Fibroblast of skin of back (primary cell): ENCODE measurements around the gene CLASP2.
"Not testable (repeated sequence)": the region's sequence is repeated elsewhere in the genome, so short reads cannot be mapped to it uniquely, and the experiment has no call there.

ENCODE experiments used
- DNase-seq: peaks from one replicate; pipeline ENCODE4 v3.0.0-alpha.2; 2013

Gene CLASP2

GRCh38 chr3:33538678-33539339 lies 179.2 kb downstream of the CLASP2 start:
- DNase-seq = no peak

GRCh38 chr3:33537133-33537532 lies 180.9 kb downstream of the CLASP2 start:
- DNase-seq = no peak

DNA sequence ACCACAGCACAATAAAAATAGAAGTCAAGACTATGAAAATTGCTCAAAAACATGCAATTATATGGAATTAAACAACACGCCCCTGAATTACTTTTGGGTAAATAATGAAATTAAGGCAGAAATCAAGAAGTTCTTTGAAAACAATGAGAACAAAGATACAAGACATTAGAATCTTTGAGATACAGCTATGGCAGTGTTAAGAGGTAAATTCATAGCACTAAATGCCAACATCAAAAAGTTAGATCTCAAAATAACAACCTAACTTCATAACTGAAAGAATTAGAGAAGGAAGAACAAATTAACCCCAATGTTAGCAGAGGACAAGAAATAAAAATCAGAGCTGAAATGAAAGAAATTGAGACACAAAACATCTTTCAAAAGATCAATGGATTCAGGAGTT lies 191.3 kb downstream of the CLASP2 start:
- DNase-seq = no peak

- no peak for DNase-seq
These were observed 192.8 kb downstream of the CLASP2 start for GRCh38 chr3:33525232-33525631.

DNA sequence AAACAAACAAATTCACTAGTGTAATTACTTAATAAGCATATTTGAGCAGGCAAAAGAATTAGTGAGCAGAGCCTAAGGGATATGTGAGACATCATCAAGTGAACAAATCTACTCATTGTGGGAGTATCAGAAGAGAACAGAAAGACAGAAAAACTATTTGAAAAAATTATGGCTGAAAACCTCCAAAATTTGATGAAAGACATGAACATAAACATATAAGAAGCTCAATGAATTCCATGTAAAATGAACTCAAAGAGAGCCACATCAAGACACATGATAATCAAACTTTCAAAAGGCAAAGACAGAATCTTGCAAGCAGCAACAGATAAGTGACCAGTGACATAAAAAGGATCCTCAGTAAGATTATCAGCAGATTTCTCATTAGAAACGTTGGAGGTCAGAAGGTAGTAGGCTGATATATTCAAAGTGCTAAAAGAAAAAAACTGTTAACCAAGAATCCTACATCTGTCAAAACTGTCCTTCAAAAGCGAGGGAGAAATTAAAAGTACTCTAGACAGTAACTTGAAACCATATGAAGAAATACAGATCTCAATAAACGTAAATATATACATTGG lies 194.9 kb downstream of the CLASP2 start:
- DNase-seq = no peak

DNA sequence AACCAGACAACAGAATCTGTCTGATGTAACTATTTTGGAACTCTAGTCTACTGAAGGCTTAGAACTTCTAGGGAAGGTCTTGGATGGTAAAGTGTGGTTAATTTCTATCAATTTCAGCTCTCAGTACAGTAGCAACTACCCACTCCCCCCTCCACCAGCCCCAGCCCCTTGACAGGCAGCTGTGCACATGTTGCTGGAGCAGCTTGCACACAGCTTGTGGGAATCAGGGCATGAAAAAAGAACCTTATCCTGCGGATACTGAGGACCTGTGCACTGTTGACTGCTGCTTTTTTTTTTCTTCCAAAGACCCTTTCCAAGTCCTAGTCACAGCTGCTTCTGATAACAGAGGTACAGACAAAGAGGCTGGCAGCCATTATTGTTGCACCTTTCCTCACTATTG lies 196.3 kb downstream of the CLASP2 start:
- DNase-seq = no peak

DNA sequence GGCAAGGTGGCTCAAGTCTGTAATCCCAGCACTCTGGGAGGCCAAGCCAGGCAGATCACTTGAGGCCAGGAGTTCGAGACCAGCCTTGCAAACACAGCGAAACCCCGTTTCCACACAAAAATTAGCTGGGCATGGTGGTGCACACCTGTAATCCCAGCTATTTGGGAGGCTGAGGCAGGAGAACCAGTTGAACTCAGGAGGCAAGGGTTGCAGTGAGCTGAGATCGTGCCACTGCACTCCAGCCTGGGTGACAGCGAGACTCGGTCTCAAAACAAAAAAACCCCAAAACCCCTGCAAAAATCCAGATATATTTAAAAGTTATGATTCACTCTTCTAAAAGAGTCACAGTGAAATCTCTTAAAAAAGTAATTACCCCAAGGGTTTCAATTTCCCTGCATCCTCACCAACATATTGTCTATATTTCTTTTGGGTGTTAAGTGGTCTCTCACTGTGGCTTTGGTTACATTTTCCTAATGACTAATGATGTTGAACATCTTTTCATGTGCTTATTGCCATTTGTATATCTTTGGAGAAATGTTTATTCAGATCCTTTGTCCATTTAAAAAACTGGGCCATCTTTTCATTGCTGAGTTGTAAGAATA lies 204.7 kb downstream of the CLASP2 start:
- DNase-seq = no peak

DNA sequence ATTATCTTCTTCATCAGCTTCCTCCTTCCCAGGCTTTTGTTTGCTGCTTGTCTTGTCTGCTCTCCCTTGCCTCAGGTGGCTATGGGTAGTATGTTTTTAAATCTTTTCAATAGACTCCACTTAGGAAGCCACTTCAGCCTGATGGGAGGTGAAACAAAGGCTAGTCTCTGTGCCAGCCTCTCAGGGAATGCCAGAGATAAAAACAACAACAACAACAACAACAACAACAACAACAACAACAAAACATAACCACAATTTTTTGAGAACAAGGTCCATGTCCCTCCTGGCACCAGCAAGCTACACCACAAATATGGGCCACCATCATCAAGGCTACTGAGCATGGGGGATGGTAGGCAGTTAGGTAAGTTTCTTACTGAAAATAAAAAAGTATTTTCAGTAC lies 213.0 kb downstream of the CLASP2 start:
- no peak for DNase-seq

DNA sequence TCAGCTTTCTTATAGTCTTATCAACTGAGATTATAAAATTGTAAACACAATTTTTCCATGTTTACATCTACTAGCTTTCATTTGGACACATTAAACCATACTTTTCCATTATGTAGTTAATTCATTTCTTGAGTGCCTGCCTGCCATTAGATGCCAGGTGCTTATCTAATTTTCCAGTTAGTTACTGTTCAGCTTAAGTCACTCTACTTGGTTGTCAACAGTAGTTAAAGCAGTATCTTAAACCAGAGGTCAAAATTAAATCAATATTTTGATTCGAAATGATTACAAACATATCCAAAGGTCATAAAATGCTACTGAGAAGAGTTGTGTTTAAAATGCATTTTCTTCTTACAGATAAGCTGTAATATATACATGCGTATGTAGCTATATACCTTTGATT lies 221.6 kb downstream of the CLASP2 start:
- no peak for DNase-seq

- DNase-seq = no peak
These were observed 226.3 kb downstream of the CLASP2 start for GRCh38 chr3:33491721-33492120.

DNA sequence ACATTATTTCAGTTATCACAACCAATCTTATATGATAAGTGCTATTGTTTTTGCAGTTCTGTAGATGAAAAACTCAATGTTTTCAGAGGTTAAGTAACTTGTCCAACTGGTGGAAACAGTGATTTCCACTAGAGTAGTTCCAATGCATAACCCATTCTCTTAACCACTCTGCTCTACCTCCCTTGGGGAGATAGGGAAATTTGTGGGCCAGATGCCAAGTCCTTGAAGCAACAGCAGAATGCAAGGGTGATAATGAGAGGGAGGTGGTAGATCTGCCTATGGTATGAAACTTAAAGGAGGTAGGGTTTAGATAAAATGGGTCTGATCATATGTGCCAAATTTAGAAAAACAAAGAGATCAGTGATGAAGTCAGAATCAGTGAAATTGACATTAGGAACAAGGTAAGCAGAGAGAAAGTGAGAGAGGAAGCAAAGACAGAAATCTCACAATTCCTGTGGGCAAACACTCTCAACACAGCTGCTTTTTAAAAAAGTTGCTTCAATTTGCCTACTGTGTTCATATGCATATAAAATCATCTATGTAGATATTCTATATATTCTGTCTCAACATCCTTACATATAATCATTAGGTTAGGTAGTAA lies 227.3 kb downstream of the CLASP2 start:
- no peak for DNase-seq

- DNase-seq = no peak
These were observed 229.4 kb downstream of the CLASP2 start for GRCh38 chr3:33488683-33489082.

DNA sequence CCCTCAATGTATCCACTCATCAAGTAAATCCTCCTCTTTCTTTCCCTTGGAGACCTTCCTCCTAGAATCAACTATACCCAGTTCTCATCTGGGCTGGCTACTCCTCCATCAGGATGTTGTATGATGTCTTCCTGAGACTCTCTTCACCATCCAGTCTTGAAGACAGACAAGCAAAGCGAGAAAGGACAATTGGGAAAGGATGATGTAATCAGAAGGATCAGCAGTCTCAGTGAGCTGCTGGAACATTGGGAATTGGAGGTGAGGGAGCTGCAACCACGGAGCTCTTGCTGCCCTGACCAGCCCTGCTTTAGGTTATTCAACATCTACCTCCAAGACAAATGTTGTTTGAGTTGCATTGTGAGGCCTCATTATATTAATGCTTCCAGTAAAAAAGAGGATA lies 229.8 kb downstream of the CLASP2 start:
- DNase-seq = no peak

DNA sequence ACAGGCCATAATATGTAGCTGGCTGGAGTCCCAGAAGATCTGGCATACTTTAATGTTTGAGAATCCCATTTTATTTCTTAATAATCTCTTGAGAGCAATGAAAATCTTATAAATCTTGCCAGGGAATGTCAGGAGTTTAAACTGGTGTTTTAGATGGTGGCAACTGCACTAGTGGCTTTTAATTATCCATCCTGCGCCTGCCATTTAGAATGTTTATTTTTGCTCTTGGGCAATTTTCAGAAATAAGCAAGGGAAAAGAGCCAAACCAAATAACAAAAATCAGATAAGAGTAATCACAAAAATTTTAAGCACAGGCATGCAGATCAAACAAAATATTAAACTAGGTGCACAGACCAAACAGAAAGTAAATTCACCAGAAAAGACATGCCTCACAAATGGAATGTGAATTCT lies 235.9 kb downstream of the CLASP2 start:
- DNase-seq = no peak

GRCh38 chr3:33474896-33475295 lies 243.2 kb downstream of the CLASP2 start:
- no peak for DNase-seq

DNA sequence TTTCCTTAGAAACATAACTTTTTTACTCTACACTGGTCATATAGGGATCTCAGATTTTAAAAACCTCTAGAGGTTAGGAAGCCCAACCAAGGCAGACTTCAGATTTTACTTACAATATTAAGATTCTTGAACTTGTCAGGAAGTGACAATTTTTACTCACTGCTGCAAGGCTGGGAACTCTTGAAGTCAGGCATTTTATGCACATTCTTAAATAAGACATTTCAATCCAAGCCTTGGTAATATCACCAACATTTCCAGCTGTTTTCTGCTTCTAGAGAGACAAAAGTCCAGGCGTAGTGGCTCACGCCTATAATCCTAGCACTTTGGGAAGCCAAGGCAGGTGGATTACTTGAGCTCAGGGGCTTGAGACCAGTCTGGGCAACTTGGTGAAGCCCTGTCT lies 244.2 kb downstream of the CLASP2 start:
- no peak for DNase-seq

- peak; percentile 21 for DNase-seq
These were observed 250.3 kb downstream of the CLASP2 start for GRCh38 chr3:33467786-33468185.

DNA sequence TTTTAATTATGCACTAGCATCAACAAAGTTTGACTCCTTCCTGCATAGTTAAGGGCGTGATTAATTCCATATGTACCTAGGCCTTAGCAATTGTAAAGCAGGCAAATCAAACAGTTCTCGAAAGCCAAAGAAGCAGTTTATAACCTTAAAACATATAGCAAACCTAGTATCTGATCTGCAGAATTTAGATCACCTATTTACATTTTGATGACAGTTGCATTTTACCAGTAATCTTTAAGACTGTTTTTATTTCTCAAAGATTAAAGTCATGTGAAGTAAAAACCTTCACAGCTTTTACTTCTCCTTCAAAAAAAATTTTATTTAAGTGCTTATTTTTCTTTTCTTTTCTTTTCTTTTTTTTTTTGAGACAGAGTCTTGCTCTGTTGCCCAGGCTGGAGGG lies 257.0 kb downstream of the CLASP2 start:
- DNase-seq = no peak

GRCh38 chr3:33459577-33459976 lies 258.5 kb downstream of the CLASP2 start:
- not testable (repeated sequence) for DNase-seq

DNA sequence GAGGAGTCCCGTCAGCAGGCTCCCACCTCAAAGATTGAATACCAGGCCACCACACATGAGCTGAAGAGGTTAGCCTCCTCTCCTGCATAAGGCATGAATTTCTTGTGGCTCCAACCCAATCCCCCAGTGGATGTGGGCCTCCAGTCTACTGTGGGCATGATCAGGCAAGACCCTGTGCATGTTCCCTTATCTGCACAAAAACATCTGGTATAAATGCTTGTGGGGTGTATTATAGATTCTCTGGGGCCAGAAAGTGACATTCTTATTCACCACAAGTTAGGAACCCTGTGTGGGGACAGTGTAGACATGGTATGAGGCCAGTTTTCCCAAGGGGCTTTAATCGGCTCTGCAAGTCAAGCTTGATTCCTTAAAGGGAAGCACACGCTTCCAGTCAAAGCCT lies 259.6 kb downstream of the CLASP2 start:
- no peak for DNase-seq

DNA sequence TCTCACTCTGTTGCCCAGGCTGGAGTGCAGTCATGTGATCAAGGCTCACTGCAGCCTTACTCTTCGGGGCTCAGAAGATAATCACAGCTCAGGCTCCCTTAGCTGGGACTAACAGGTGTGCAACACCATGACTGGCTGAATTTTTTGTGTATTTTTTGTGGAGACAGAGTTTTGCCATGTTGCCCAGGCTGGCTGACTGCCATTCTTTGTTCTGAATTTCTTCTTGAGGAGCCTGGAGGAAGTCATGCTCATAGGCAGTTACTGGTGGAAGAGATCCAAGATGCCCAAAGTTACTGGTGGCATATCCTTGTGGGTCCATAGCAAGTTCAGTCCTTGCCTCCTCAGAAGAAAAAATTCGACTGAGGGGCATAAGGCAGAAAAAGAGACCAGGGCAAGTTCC lies 261.3 kb downstream of the CLASP2 start:
- no peak for DNase-seq

GRCh38 chr3:33453331-33453761 lies 264.7 kb downstream of the CLASP2 start:
- no peak for DNase-seq

DNA sequence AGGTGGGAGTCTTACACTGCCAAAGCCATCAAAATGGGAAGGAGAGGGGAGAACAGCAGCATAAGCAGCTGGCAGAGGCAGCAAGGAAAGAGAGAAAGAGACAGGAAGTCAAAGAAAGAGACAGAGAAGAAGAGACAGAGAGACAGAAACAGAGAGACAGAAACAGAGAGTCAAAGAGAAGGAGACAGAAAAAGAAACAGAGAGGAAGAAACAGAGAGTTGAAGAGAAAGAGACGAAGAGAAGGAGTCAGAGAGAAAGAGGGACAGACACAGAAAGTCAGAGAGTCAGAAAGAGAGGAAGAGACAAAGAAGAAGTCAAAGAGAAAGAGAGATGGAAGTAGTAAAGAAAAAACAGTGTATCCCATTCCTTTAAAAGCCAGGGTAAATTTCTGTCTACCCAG lies 266.1 kb downstream of the CLASP2 start:
- DNase-seq = not testable (repeated sequence)

DNA sequence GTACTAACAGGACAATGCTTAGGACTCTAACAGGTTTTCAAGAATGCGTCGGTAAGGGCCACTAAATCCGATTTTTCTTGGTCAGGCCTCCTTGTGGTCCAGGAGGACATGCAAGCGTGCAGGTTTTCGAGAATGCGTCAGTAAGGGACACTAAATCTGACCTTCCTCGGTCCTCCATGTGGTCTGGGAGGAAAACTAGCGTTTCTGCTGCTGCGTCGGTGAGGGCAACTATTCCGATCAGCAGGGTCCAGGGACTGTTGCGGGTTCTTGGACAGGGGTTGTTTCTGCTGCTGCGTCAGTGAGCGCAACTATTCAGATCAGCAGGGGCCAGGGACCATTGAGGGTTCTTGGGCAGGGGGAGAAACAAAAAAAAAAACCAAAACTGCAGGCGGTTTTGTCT lies 270.1 kb downstream of the CLASP2 start:
- DNase-seq = no peak
